GM18499 (cell line): Measurements from ENCODE around the gene RALGDS.

ENCODE experiments used
- ATAC-seq: cut with Tn5 transposase; IDR thresholded peaks from one replicate; pipeline ENCODE4 v1.9.1; 2021; ENCODE audit warnings: moderate number of reproducible peaks; ENCODE audit not compliant: insufficient read depth, unreplicated experiment

Gene RALGDS

DNA sequence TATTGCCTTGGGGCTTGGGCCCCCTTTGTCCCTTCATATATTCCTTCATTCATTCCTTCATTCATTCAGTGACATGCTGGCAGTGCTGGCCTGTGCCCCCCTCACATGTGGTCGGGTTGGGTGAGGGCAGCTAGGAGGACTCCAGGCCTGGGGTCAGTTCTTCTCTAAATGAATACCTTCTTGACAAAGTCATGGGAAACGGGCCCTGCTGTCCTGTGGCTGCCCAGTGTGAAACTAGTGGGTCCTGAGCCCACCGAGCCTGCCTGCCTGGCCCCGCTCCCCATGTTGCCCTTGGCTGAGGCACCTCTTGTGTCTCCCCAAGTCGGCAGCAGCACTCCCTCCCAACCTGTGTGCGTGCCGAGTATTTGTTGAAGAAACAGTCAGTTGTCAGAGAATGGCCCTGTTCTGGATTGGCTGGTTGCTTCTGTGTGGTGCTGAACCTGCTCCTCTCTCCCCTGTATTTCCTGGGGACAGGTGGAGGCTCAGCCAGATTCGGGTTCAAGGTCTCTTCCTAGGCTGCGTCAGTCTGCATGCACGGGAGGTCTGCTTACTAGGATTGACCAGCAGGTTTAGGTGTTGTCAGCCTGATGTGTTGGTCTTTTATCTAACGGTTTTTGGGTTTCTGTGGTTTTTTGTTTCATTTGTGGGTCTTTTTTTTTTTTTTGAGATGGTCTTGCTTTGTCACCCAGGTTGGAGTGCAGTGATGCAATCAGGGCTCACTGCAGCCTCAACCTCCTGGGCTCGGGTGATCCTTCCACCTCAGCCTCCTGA lies 62.3 kb downstream of the RALGDS start:
- no peak for ATAC-seq

- no peak for ATAC-seq
Measured at GRCh38 chr9:133058071-133058470, 63.0 kb downstream of the RALGDS start.

GRCh38 chr9:133057553-133057952 lies 63.5 kb downstream of the RALGDS start:
- ATAC-seq = no peak

DNA sequence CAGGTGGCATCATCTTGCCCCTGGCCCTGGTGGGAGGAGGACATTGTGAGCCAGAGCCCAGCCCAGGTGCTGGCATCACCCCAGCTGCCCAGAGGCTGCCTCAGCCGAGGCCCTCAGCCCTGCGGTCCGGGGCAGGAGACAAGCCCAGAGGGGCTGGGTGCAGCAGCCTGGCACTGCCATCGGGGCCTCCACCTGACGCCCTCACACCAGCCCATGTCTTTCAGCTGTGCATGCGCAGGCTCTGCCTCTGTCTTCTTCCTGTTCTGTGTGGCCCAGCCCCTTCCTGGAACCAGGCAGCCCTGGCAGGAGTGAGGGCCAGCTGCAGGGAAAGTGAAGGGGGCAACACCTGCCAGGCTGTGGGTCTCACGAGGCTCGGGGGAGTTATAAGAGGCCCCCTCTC lies 64.0 kb downstream of the RALGDS start:
- ATAC-seq = no peak

GRCh38 chr9:133056533-133056932 lies 64.5 kb downstream of the RALGDS start:
- no peak for ATAC-seq

GRCh38 chr9:133055788-133056420 lies 65.1 kb downstream of the RALGDS start:
- no peak for ATAC-seq

GRCh38 chr9:133054966-133055365 lies 66.1 kb downstream of the RALGDS start:
- no peak for ATAC-seq

GRCh38 chr9:133054194-133054890 lies 66.7 kb downstream of the RALGDS start:
- no peak for ATAC-seq

- ATAC-seq = no peak
Measured at GRCh38 chr9:133051966-133052539, 69.0 kb downstream of the RALGDS start.

- no peak for ATAC-seq
Measured at GRCh38 chr9:133051281-133051900, 69.6 kb downstream of the RALGDS start.

DNA sequence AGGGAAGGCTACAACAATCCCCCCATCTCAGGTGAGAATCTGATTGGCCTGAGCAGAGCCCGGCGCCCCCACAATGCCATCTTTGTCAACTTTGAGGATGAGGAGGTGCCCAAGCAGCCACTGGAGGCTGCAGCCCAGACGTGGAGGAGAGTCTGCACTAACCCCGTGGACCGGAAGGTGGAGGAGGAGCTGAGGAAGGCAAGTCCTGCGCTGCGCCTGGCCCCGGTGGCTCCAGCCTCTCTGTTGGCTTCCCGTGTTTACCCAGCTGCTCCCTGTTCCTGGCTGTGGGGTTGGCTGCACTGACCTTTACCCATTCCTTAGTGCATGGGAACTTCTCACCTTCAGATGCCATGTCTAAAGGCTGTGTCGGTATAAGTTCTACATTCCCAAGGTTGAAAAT lies 70.3 kb downstream of the RALGDS start:
- no peak for ATAC-seq

- ATAC-seq = no peak
Measured at GRCh38 chr9:133050142-133050541, 70.9 kb downstream of the RALGDS start.

DNA sequence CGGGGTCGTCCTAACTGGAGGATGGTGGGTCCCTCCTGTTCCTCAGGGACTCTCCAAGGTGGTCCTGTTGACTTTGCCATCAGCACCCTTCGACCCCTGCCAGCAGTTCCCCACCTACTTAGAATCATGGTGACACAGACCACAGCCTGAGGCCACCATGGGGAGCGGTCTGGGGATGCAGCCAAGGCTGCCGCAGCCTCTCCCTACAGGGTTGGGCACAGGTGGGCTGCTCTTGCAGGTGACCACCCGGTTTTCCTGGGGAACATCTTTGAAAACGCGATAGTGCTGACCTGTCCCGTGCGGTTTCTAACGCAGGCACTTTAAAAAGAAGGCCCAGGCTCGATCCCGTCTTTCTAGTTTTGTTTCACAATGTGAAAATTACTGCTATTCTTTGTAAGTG lies 72.0 kb downstream of the RALGDS start:
- ATAC-seq = no peak

DNA sequence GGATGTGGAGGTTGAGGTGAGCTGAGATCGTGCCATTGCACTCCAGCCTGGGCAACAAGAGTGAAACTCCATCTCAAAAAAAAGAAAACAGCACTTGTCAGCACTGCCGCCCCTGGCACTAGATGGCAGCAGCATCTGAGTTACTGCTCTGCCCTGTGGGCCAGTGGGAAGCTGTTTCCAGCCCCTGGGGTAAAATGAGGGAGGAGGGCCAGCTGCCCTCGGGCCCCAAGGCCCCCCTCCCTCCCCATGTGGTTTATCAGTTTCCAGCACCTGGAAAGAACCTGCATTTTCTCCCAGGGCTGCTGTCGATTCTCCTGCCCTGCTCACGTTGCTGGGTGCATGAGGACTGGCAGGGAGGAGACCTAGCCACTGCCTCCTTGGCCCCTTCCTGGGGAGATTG lies 72.4 kb downstream of the RALGDS start:
- no peak for ATAC-seq
